B cell (primary cell): ENCODE measurements around the gene CCNB3. TPM values are rescaled to one million over a fixed set of nuclear protein-coding genes. Genes with fewer than 3 reads are reported as not detected.

ENCODE experiments used
- ATAC-seq: fragments of 200-7000 bp; cut with Tn5 transposase; one replicate; pipeline ENCODE4 v1.10.0; 2021; ENCODE audit warnings: low read depth, mild to moderate bottlenecking, moderate number of reproducible peaks, moderate library complexity
- CTCF ChIA-PET: fragments of 350-600 bp; sonication (Branson Sonifier 250); formaldehyde crosslinking; loops from one replicate; lab custom pipeline; 2021; ENCODE audit warnings: antibody characterized with exemption, inconsistent platforms; lab: Charles Lee
- POLR2A ChIA-PET: fragments of 350-600 bp; sonication (Branson Sonifier 250); formaldehyde crosslinking; loops from one replicate; lab custom pipeline; 2021; ENCODE audit warnings: antibody characterized with exemption; lab: Charles Lee
- DNase-seq: peaks from one replicate; pipeline ENCODE4 v3.0.0; 2013
- H2AFZ ChIP-seq: 2 replicates; pipeline ENCODE4 v1.6.1; 2012; ENCODE audit warnings: mild to moderate bottlenecking, low read depth, low read length; ENCODE audit not compliant: insufficient read depth, poor library complexity, severe bottlenecking
- H3K27ac ChIP-seq, 2 donors: 1 replicate in 1 of 2; 2 replicates in 1 of 2; pipeline ENCODE4 v1.5.1; 2012 to 2013; ENCODE audit warnings: low read length in 2 of 2, mild to moderate bottlenecking in 2 of 2, moderate library complexity in 1 of 2
- H3K27me3 ChIP-seq, 4 experiments: fragments of 200-600 bp in 1 of 4; sonication (generic) in 1 of 4; replicated peaks in 1 of 4; 1 replicate in 2 of 4; 2 replicates in 2 of 4; pipeline versions ENCODE4 v1.6.1 to v1.7.0; 2013 to 2016; ENCODE audit warnings: low read length in 3 of 4, mild to moderate bottlenecking in 2 of 4, mixed read lengths in 1 of 4, moderate library complexity in 1 of 4; ENCODE audit not compliant: insufficient read depth in 4 of 4, control insufficient read depth in 3 of 4; ENCODE audit errors: control extremely low read depth in 1 of 4
- H3K36me3 ChIP-seq, 2 experiments: replicated peaks in 1 of 2; 1 replicate in 1 of 2; 2 replicates in 1 of 2; pipeline versions ENCODE4 v1.6.1 to v1.7.1; 2013; ENCODE audit warnings: low read length in 1 of 2; ENCODE audit not compliant: insufficient read depth in 2 of 2, control insufficient read depth in 1 of 2; ENCODE audit errors: control extremely low read depth in 1 of 2, extremely low read depth in 1 of 2
- H3K4me1 ChIP-seq, 2 donors: fragments of 200-600 bp in 1 of 2; sonication (generic) in 1 of 2; 1 replicate in 1 of 2; 2 replicates in 1 of 2; pipeline versions ENCODE4 v1.5.1 to v1.6.1; 2013 to 2017; ENCODE audit warnings: low read length in 2 of 2; ENCODE audit not compliant: control insufficient read depth in 2 of 2, insufficient read depth in 2 of 2
- H3K4me2 ChIP-seq: replicated peaks from 2 replicates; pipeline ENCODE3; 2012; ENCODE audit warnings: mild to moderate bottlenecking, low read depth, low read length; ENCODE audit not compliant: poor library complexity, severe bottlenecking
- H3K4me3 ChIP-seq, 5 experiments: fragments of 200-600 bp in 1 of 5; sonication (generic) in 1 of 5; 1 replicate in 3 of 5; 2 replicates in 2 of 5; pipeline versions ENCODE4 v1.5.1 to v1.7.0; 2011 to 2016; ENCODE audit warnings: low read length in 4 of 5, mild to moderate bottlenecking in 4 of 5, low read depth in 2 of 5, control low read depth in 1 of 5, moderate library complexity in 1 of 5; ENCODE audit not compliant: insufficient read depth in 1 of 5; ENCODE audit errors: control extremely low read depth in 1 of 5, extremely low read depth in 1 of 5
- H3K79me2 ChIP-seq: fragments of 200-600 bp; sonication (generic); one replicate; pipeline ENCODE4 v1.6.0; 2016; ENCODE audit warnings: low read length; ENCODE audit not compliant: control insufficient read depth, insufficient read depth
- H3K9ac ChIP-seq: fragments of 200-600 bp; sonication (generic); 2 replicates; pipeline ENCODE4 v1.6.1; 2017; ENCODE audit warnings: mild to moderate bottlenecking, low read length, moderate library complexity
- H3K9me3 ChIP-seq, 3 donors: one replicate each; pipeline versions ENCODE4 v1.6.1 to v1.7.1; 2013; ENCODE audit warnings: low read length in 2 of 3; ENCODE audit not compliant: control insufficient read depth in 2 of 3, insufficient read depth in 1 of 3; ENCODE audit errors: control extremely low read depth in 1 of 3
- H4K20me1 ChIP-seq: 2 replicates; pipeline ENCODE4 v1.6.0; 2012; ENCODE audit warnings: mild to moderate bottlenecking, low read length; ENCODE audit not compliant: insufficient read depth, control insufficient read depth, poor library complexity, severe bottlenecking
- H3K27ac Mint-ChIP-seq: one replicate; pipeline ENCODE4 v1.8.0; 2021; ENCODE audit warnings: mixed read lengths
- H3K27me3 Mint-ChIP-seq: one replicate; pipeline ENCODE4 v1.8.0; 2021; ENCODE audit warnings: mixed read lengths
- H3K4me1 Mint-ChIP-seq: one replicate; pipeline ENCODE4 v1.8.0; 2021; ENCODE audit warnings: mixed read lengths
- H3K4me3 Mint-ChIP-seq: one replicate; pipeline ENCODE4 v1.8.0; 2021; ENCODE audit warnings: mixed read lengths
- H3K9me3 Mint-ChIP-seq: one replicate; pipeline ENCODE4 v1.8.0; 2022; ENCODE audit warnings: mixed read lengths; ENCODE audit not compliant: insufficient read depth
- CTCF ChIP-seq: fragments of 200-600 bp; IDR thresholded peaks from one replicate; pipeline ENCODE4 v1.8.0; 2022; ENCODE audit warnings: antibody characterized with exemption, mild to moderate bottlenecking
- EZH2 ChIP-seq: IDR thresholded peaks from 2 replicates; pipeline ENCODE4 v1.6.1; 2012; ENCODE audit warnings: borderline replicate concordance, low read depth, mild to moderate bottlenecking, moderate library complexity, low read length; ENCODE audit not compliant: insufficient read depth, poor library complexity, severe bottlenecking
- WGBS: methylation state at CpG from one replicate; pipeline ENCODE4 v1.1.5; 2013; ENCODE audit warnings: missing lambda C conversion rate; ENCODE audit not compliant: insufficient coverage; 5-methylcytosine and 5-hydroxymethylcytosine counted together
- intact Hi-C: fragments of 100-400 bp; cut with micrococcal nuclease; formaldehyde crosslinking; loops from one replicate; pipeline ENCODE4 v1.10.0; 2022
- polyA plus RNA-seq: library from polyadenylated mRNA; depleted of rRNA; stranded (reverse); fragments of >200 nt; gene quantifications from 2 replicates; pipeline ENCODE4 v1.2.3, GENCODE V29; 2012
- small RNA-seq: library from RNA; depleted of rRNA; stranded (forward); fragments of <200 nt; gene quantifications from one replicate; pipeline ENCODE3, GENCODE V24; 2012; ENCODE audit warnings: low replicate concordance, low read depth; ENCODE audit not compliant: insufficient read length
- total RNA-seq, 2 donors: library from RNA; stranded (reverse); fragments of 120-200 nt in 1 of 2; gene quantifications; 1 replicate in 1 of 2; 2 replicates in 1 of 2; pipeline versions ENCODE4 v1.2.3 to v1.2.4, GENCODE V29; 2013 to 2022

CCNB3 gene
- total and polyA plus RNA-seq, 2 donors (not counting 1 experiment from before 2014, with no cell fraction given): 0.07 to 0.19 TPM

GRCh38 chrX:50393902-50394301 is 189.3 kb downstream of the CCNB3 start:
- H3K27ac Mint-ChIP-seq: no peak overlapping the region
- Histone ChIP-seq H3K4me2 (no peak overlapping the region), H3K4me1 (no peaks in the 10 kb centered on the region), H3K79me2 (no peaks in the 10 kb centered on the region), H2AFZ (no peak overlapping the region), H3K4me3 (no peak overlapping the region), H3K27ac (no peak overlapping the region), H3K36me3 (no peaks in the 10 kb centered on the region), H3K27me3 (no peaks in the 10 kb centered on the region), H3K9ac (no peak overlapping the region), H3K9me3 (no peaks in the 10 kb centered on the region), H4K20me1 (no peaks in the 10 kb centered on the region)
- TF ChIP-seq CTCF (no peak), EZH2 (no peak)
- H3K4me1 Mint-ChIP-seq: no peaks in the 10 kb centered on the region
- no peaks in the 10 kb centered on the region for H3K9me3 Mint-ChIP-seq
- peaks cover 15% of the 10 kb centered on the region for H3K27me3 Mint-ChIP-seq
- ChIA-PET POLR2A (no interaction called here), CTCF (no interaction called here)
- no peak overlapping the region for H3K4me3 Mint-ChIP-seq
- ATAC-seq (no peak), DNase-seq (no peak)
- intact Hi-C loops: no loop called here
- WGBS: no CpG with 5 or more reads among the region's 2 CpGs

Small RNA genes lying within 50 kb of the gene (small RNA-seq; reads per million reads assigned to genes)
- gene PYY3 (not detected), gene RF00019 (not detected)

Other genes starting within 250 kb of the CCNB3 start
- gene AKAP4, start 3.8 kb upstream of the CCNB3 start, total RNA-seq: not detected in 2 replicates
- gene AKAP4, start 3.8 kb upstream of the CCNB3 start, polyA plus RNA-seq: not detected in 2 replicates